ENCODE data around the gene SET.

Gene SET

GRCh38 chr9:128713941-128714573 lies 25.0 kb downstream of the SET start:
- no peak for FAIRE-seq

- FAIRE-seq, result no peak
Measured at GRCh38 chr9:128714586-128715435, 25.8 kb downstream of the SET start.

- FAIRE-seq, result no peak
Measured at GRCh38 chr9:128715436-128715750, 26.4 kb downstream of the SET start.

GRCh38 chr9:128716581-128717254 lies 27.7 kb downstream of the SET start:
- FAIRE-seq, result no peak

- FAIRE-seq, result no peak
Measured at GRCh38 chr9:128718047-128718446, 29.0 kb downstream of the SET start.

- no peak for FAIRE-seq
Measured at GRCh38 chr9:128718475-128718874, 29.5 kb downstream of the SET start.

GRCh38 chr9:128719919-128720605 lies 31.0 kb downstream of the SET start:
- FAIRE-seq, result no peak

- no peak for FAIRE-seq
Measured at GRCh38 chr9:128720841-128721486, 31.9 kb downstream of the SET start.

- no peak for FAIRE-seq
Measured at GRCh38 chr9:128721487-128722010, 32.5 kb downstream of the SET start.

GRCh38 chr9:128722380-128723351 lies 33.6 kb downstream of the SET start:
- FAIRE-seq, result no peak

- no peak for FAIRE-seq
Measured at GRCh38 chr9:128723352-128723865, 34.4 kb downstream of the SET start.

- FAIRE-seq, result no peak
Measured at GRCh38 chr9:128723866-128724743, 35.1 kb downstream of the SET start, which contains the start of gene ZDHHC12. TSS of gene ZDHHC12 (minus strand) at chr9:128724127. CDS start at chr9:128724093, 34 bp downstream.

GRCh38 chr9:128724744-128725211 lies 35.8 kb downstream of the SET start:
- FAIRE-seq, result no peak

- no peak for FAIRE-seq
Measured at GRCh38 chr9:128727640-128728248, 38.7 kb downstream of the SET start.

GRCh38 chr9:128728298-128728697 lies 39.3 kb downstream of the SET start:
- FAIRE-seq, result no peak

- FAIRE-seq, result no peak
Measured at GRCh38 chr9:128729302-128729701, 40.3 kb downstream of the SET start.

- no peak for FAIRE-seq
Measured at GRCh38 chr9:128729766-128730517, 40.9 kb downstream of the SET start.

- FAIRE-seq, result no peak
Measured at GRCh38 chr9:128731093-128731492, 42.1 kb downstream of the SET start.
